H1 (cell line): ENCODE data around the gene TSPEAR. TPM values are rescaled to one million over a fixed set of nuclear protein-coding genes. Genes with fewer than 3 reads are reported as not detected.
A peak's percentile ranks its signal among the peaks of the same experiment; 100 is the strongest.

ENCODE experiments used
- CTCF ChIA-PET: fragments of 300-600 bp; sonication (Branson Sonifier 250); formaldehyde crosslinking; loops from one replicate; lab custom pipeline; 2021; ENCODE audit not compliant: partially characterized antibody; lab: Charles Lee
- POLR2A ChIA-PET: fragments of 300-600 bp; sonication (Branson Sonifier 250); formaldehyde crosslinking; loops from one replicate; lab custom pipeline; 2021; ENCODE audit warnings: inconsistent platforms; ENCODE audit not compliant: partially characterized antibody; lab: Charles Lee
- DNase-seq, 2 experiments: peaks; one replicate each; pipeline versions ENCODE4 v3.0.0 to v3.0.0-alpha.2; 2010 to 2022; ENCODE audit warnings: low spot score in 2 of 2, low read depth in 1 of 2, mixed read lengths in 1 of 2
- FAIRE-seq: peaks from 2 replicates; lab custom pipeline; 2011; peaks lifted over from hg19 to GRCh38; lab: Jason Lieb, UNC
- H2AFZ ChIP-seq: 2 replicates; pipeline ENCODE4 v1.8.1; 2012; ENCODE audit warnings: low read length, inconsistent platforms
- H2AK5ac ChIP-seq: 2 replicates; pipeline ENCODE4 v1.6.1; 2013; ENCODE audit warnings: low read depth, low read length
- H2BK120ac ChIP-seq: replicated peaks from 2 replicates; pipeline ENCODE3; 2013; ENCODE audit warnings: low read depth, low read length, inconsistent platforms
- H2BK12ac ChIP-seq: 2 replicates; pipeline ENCODE4 v1.6.1; 2013; ENCODE audit warnings: low read depth, low read length
- H2BK15ac ChIP-seq: 2 replicates; pipeline ENCODE4 v1.6.1; 2013; ENCODE audit warnings: low read length
- H2BK20ac ChIP-seq: 2 replicates; pipeline ENCODE4 v1.6.1; 2013; ENCODE audit warnings: low read length
- H2BK5ac ChIP-seq: 2 replicates; pipeline ENCODE4 v1.6.1; 2013; ENCODE audit warnings: low read depth, low read length
- H3K14ac ChIP-seq: 2 replicates; pipeline ENCODE4 v1.6.1; 2013; ENCODE audit warnings: inconsistent platforms; ENCODE audit not compliant: insufficient read length
- H3K18ac ChIP-seq: 2 replicates; pipeline ENCODE4 v1.6.1; 2013; ENCODE audit warnings: low read length; ENCODE audit errors: extremely low read depth
- H3K23ac ChIP-seq: 2 replicates; pipeline ENCODE4 v1.6.1; 2013; ENCODE audit warnings: inconsistent platforms; ENCODE audit not compliant: insufficient read length
- H3K23me2 ChIP-seq: 2 replicates; pipeline ENCODE4 v1.6.1; 2013; ENCODE audit warnings: low read depth, low read length
- H3K27ac ChIP-seq: 2 replicates; pipeline ENCODE4 v1.6.1; 2011; ENCODE audit warnings: low read depth, low read length, inconsistent platforms
- H3K27me3 ChIP-seq, 4 experiments: replicated peaks in 1 of 4; 1 replicate in 1 of 4; 2 replicates in 3 of 4; pipeline versions ENCODE4 v1.6.1 to v1.8.1; 2011 to 2013; ENCODE audit warnings: low read length in 3 of 4, mild to moderate bottlenecking in 3 of 4, inconsistent platforms in 2 of 4, mixed read lengths in 2 of 4, moderate library complexity in 1 of 4; ENCODE audit not compliant: control insufficient read depth in 3 of 4, insufficient read depth in 3 of 4; ENCODE audit errors: extremely low read depth in 1 of 4
- H3K36me3 ChIP-seq, 4 experiments: 2 replicates each; pipeline versions ENCODE4 v1.6.1 to v1.8.1; 2011 to 2013; ENCODE audit warnings: mild to moderate bottlenecking in 4 of 4, low read length in 3 of 4, moderate library complexity in 2 of 4, control low read depth in 1 of 4, inconsistent platforms in 1 of 4; ENCODE audit not compliant: insufficient read depth in 4 of 4, control insufficient read depth in 2 of 4
- H3K4ac ChIP-seq: replicated peaks from 2 replicates; pipeline ENCODE3; 2013; ENCODE audit warnings: low read length, low read depth, mixed read lengths, inconsistent platforms; ENCODE audit not compliant: insufficient read length
- H3K4me1 ChIP-seq, 4 experiments: replicated peaks in 1 of 4; 1 replicate in 1 of 4; 2 replicates in 3 of 4; pipeline versions ENCODE4 v1.6.1 to v1.8.1; 2011 to 2013; ENCODE audit warnings: low read length in 3 of 4, inconsistent platforms in 2 of 4, mixed read lengths in 1 of 4; ENCODE audit not compliant: insufficient read depth in 4 of 4, control insufficient read depth in 3 of 4
- H3K4me2 ChIP-seq, 2 experiments: 2 replicates each; pipeline versions ENCODE4 v1.6.1 to v1.8.1; 2011 to 2013; ENCODE audit warnings: low read depth in 2 of 2, low read length in 2 of 2, control low read depth in 1 of 2, inconsistent platforms in 1 of 2, mild to moderate bottlenecking in 1 of 2; ENCODE audit not compliant: insufficient read depth in 1 of 2
- H3K4me3 ChIP-seq, 4 experiments: fragments of 200-600, 300-600 bp in 1 of 4; sonication (generic), shearing (Covaris generic), sonication (Bioruptor Twin) in 1 of 4; 2 replicates each; pipeline versions ENCODE4 v1.5.1 to v1.8.1; 2011 to 2016; ENCODE audit warnings: low read length in 4 of 4, low read depth in 3 of 4, control low read depth in 2 of 4, inconsistent platforms in 2 of 4, mild to moderate bottlenecking in 2 of 4, mixed read lengths in 1 of 4, moderate library complexity in 1 of 4; ENCODE audit not compliant: insufficient read depth in 2 of 4; ENCODE audit errors: extremely low read depth in 1 of 4
- H3K56ac ChIP-seq: replicated peaks from 2 replicates; pipeline ENCODE3; 2013; ENCODE audit warnings: low read depth, mild to moderate bottlenecking, mixed read lengths, low read length, inconsistent platforms; ENCODE audit not compliant: insufficient read length
- H3K79me1 ChIP-seq: 2 replicates; pipeline ENCODE4 v1.6.1; 2013; ENCODE audit warnings: low read depth, low read length, control low read depth
- H3K79me2 ChIP-seq, 2 experiments: 2 replicates each; pipeline versions ENCODE4 v1.6.1 to v1.8.1; 2012 to 2013; ENCODE audit warnings: low read length in 2 of 2, mild to moderate bottlenecking in 2 of 2, inconsistent platforms in 1 of 2; ENCODE audit not compliant: insufficient read depth in 2 of 2, control insufficient read depth in 1 of 2
- H3K9ac ChIP-seq, 4 experiments: replicated peaks in 1 of 4; 1 replicate in 1 of 4; 2 replicates in 3 of 4; pipeline versions ENCODE4 v1.6.1 to v1.8.1; 2011 to 2013; ENCODE audit warnings: low read depth in 3 of 4, low read length in 3 of 4, control low read depth in 2 of 4, mild to moderate bottlenecking in 2 of 4, moderate library complexity in 2 of 4, inconsistent platforms in 1 of 4; ENCODE audit errors: extremely low read depth in 1 of 4
- H3K9me3 ChIP-seq, 2 experiments: 2 replicates each; pipeline versions ENCODE4 v1.6.1 to v1.8.1; 2012 to 2013; ENCODE audit warnings: mild to moderate bottlenecking in 2 of 2, moderate library complexity in 2 of 2, control low read depth in 1 of 2, inconsistent platforms in 1 of 2, low read depth in 1 of 2, low read length in 1 of 2, mixed read lengths in 1 of 2; ENCODE audit not compliant: insufficient read depth in 2 of 2
- H4K20me1 ChIP-seq, 2 experiments: replicated peaks in 1 of 2; 2 replicates each; pipeline versions ENCODE3 to v1.8.1; 2011 to 2013; ENCODE audit warnings: inconsistent platforms in 2 of 2, low read length in 2 of 2, mild to moderate bottlenecking in 1 of 2; ENCODE audit not compliant: insufficient read depth in 2 of 2, control insufficient read depth in 1 of 2
- H4K5ac ChIP-seq: 2 replicates; pipeline ENCODE4 v1.6.1; 2013; ENCODE audit warnings: low read length, low read depth, mixed read lengths, inconsistent platforms; ENCODE audit not compliant: insufficient read length
- H4K8ac ChIP-seq: 2 replicates; pipeline ENCODE4 v1.8.0; 2013; ENCODE audit warnings: mild to moderate bottlenecking, moderate library complexity, low read length, inconsistent platforms; ENCODE audit not compliant: insufficient read depth; ENCODE audit errors: extremely low read depth
- H4K91ac ChIP-seq: replicated peaks from 2 replicates; pipeline ENCODE3; 2013; ENCODE audit warnings: low read length, mixed read lengths, inconsistent platforms; ENCODE audit not compliant: insufficient read length
- BRCA1 ChIP-seq: IDR thresholded peaks from 2 replicates; pipeline ENCODE4 v1.6.1; 2012; ENCODE audit warnings: low read depth, low read length, improper control_type of control experiment
- SP1 ChIP-seq: IDR thresholded peaks from 2 replicates; pipeline ENCODE4 v1.6.1; 2011; ENCODE audit warnings: low read depth, low read length
- WGBS, 2 experiments: shearing (Covaris generic) in 1 of 2; methylation state at CpG; one replicate each; pipeline versions ENCODE4 v1.1.6 to v1.1.7; 2013 to 2015; ENCODE audit warnings: low lambda C conversion rate in 2 of 2, mixed read lengths in 2 of 2, inconsistent platforms in 1 of 2, low coverage in 1 of 2, missing lambda C conversion rate in 1 of 2; ENCODE audit not compliant: insufficient replicate concordance in 2 of 2, insufficient coverage in 1 of 2, insufficient read length in 1 of 2; ENCODE audit errors: extremely low coverage in 1 of 2, missing lambda C conversion rate in 1 of 2; 5-methylcytosine and 5-hydroxymethylcytosine counted together
- polyA plus RNA-seq, 7 experiments: library from polyadenylated mRNA; depleted of rRNA in 3 of 7; stranded (reverse) in 5 of 7; unstranded in 2 of 7; fragments of >200 nt in 5 of 7; fragments of 200-250 nt in 2 of 7; gene quantifications; 1 replicate in 5 of 7; 2 replicates in 1 of 7; 4 replicates in 1 of 7; pipeline versions ENCODE4 v1.2.1 to v1.2.3, GENCODE V29; 2011 to 2013; ENCODE audit warnings: missing spikeins in 2 of 7, mixed read lengths in 2 of 7
- total RNA-seq: library from RNA; stranded (reverse); fragmentation: NEBNext Ultra II Directional; extraction: Animal tissue kit (Norgen Biotek cat#: 25700); gene quantifications from 2 replicates; pipeline ENCODE4 v1.2.1, GENCODE V29; 2021

The TSPEAR gene
- total and polyA plus RNA-seq, 2 of the 8 experiments (the other 6 are each of a cell fraction or from before 2014, with no cell fraction given) = 0.58 to 0.89 TPM

GRCh38 chr21:44482581-44483287 is 228.6 kb downstream of the TSPEAR start:
- 0 out of 2 replicates have a peak overlapping the region, but pooled peaks have one; percentile 44 for H2BK5ac ChIP-seq
- no peak overlapping the region for H4K5ac ChIP-seq
- H3K36me3 ChIP-seq = no peaks in the 10 kb centered on the region
- H3K18ac ChIP-seq = no peak overlapping the region
- no peak overlapping the region; a peak in 1 of 7 replicates for H3K9ac ChIP-seq
- H3K56ac ChIP-seq = no peak overlapping the region
- no peaks in the 10 kb centered on the region for H3K79me1 ChIP-seq
- H3K27me3 ChIP-seq = no peaks in the 10 kb centered on the region; a peak in 1 of 7 replicates
- POLR2A ChIA-PET = interaction anchor here (0.6 to 1.4 kb wide), 3 partner anchors 142 to 1068 kb away, joined by 3 to 4 read pairs (median 3); no protein-coding TSS in a partner anchor
- no peak overlapping the region for H2AFZ ChIP-seq
- CTCF ChIA-PET = interaction anchor here (0.8 to 1.7 kb wide), 7 partner anchors 9 to 89 kb away, joined by 3 to 5 read pairs (median 3); no protein-coding TSS in a partner anchor
- H3K79me2 ChIP-seq = peaks cover 0 to 5% of the 10 kb centered on the region in 2 experiments; a peak in 2 of 4 replicates
- H3K23me2 ChIP-seq = no peaks in the 10 kb centered on the region; the same call in 1 of the 2 replicates
- no peak for DNase-seq
- H2BK20ac ChIP-seq = 0 out of 2 replicates have a peak overlapping the region, but pooled peaks have one; percentile 32
- H2BK12ac ChIP-seq = peak overlapping the region; percentile 90; the same call in 1 of the 2 replicates
- no peak for FAIRE-seq
- H3K14ac ChIP-seq = no peak overlapping the region
- H3K4me1 ChIP-seq = peaks cover 0 to 3% (median 1%) of the 10 kb centered on the region in 4 experiments; a peak in 3 of 7 replicates
- no peak overlapping the region for H4K91ac ChIP-seq
- no peak overlapping the region for H3K23ac ChIP-seq
- WGBS, 2 experiments = 92% methylated on average over 11 of the region's 14 CpGs; no CpG with 5 or more reads in 1 of the 2 experiments
- H3K4ac ChIP-seq = no peak overlapping the region
- H2AK5ac ChIP-seq = 0 out of 2 replicates have a peak overlapping the region, but pooled peaks have one; percentile 77
- no peak overlapping the region for H3K4me3 ChIP-seq
- no peaks in the 10 kb centered on the region for H3K9me3 ChIP-seq
- no peak overlapping the region for H3K27ac ChIP-seq
- H4K8ac ChIP-seq = no peak overlapping the region
- no peak overlapping the region for H2BK120ac ChIP-seq
- H3K4me2 ChIP-seq = no peak overlapping the region
- H2BK15ac ChIP-seq = no peak overlapping the region; the same call in 1 of the 2 replicates
- no peaks in the 10 kb centered on the region for H4K20me1 ChIP-seq
- no peak for TF ChIP-seq BRCA1
- peak; percentile 31; the same call in 1 of the 2 replicates for TF ChIP-seq SP1
- TF ChIP-seq, all 59 proteins: peak for 1
